ENCODE data around the gene ING4.
A peak's percentile ranks its signal among the peaks of the same experiment; 100 is the strongest.

The ING4 gene

GRCh38 chr12:6632026-6632983, 30.6 kb downstream of the ING4 start:
- DNase-seq, result peak; percentile 44

GRCh38 chr12:6631549-6631961, 31.4 kb downstream of the ING4 start:
- DNase-seq, result no peak

- no peak for DNase-seq
These were observed 32.2 kb downstream of the ING4 start for GRCh38 chr12:6630736-6631135.

GRCh38 chr12:6627616-6628015, 35.3 kb downstream of the ING4 start:
- no peak for DNase-seq

GRCh38 chr12:6626654-6627283, 36.1 kb downstream of the ING4 start:
- no peak for DNase-seq

- no peak for DNase-seq
These were observed 42.0 kb downstream of the ING4 start for GRCh38 chr12:6620885-6621274.

GRCh38 chr12:6620137-6620884, 42.6 kb downstream of the ING4 start:
- peak; percentile 65 for DNase-seq

GRCh38 chr12:6618483-6619225, 44.3 kb downstream of the ING4 start:
- DNase-seq, result no peak

GRCh38 chr12:6615802-6616201, 47.1 kb downstream of the ING4 start:
- no peak for DNase-seq

- DNase-seq, result no peak
These were observed 48.3 kb downstream of the ING4 start for GRCh38 chr12:6614513-6615172.

GRCh38 chr12:6613776-6614512, 49.0 kb downstream of the ING4 start:
- DNase-seq, result peak; percentile 95

GRCh38 chr12:6613015-6613775, 49.7 kb downstream of the ING4 start:
- DNase-seq, result peak; percentile 77

- no peak for DNase-seq
These were observed 50.3 kb downstream of the ING4 start for GRCh38 chr12:6612652-6613014.

- DNase-seq, result no peak
These were observed 50.7 kb downstream of the ING4 start for GRCh38 chr12:6612247-6612646.

- DNase-seq, result no peak
These were observed 54.2 kb downstream of the ING4 start for GRCh38 chr12:6608592-6609281.

GRCh38 chr12:6607751-6608591, 54.9 kb downstream of the ING4 start:
- DNase-seq, result peak; percentile 49

- DNase-seq, result peak; percentile 37
These were observed 56.4 kb downstream of the ING4 start for GRCh38 chr12:6606331-6607131.

Data from fibroblast of upper back skin (primary cell).